Measurements from ENCODE around the gene PCDH9. TPM values are rescaled to one million over a fixed set of nuclear protein-coding genes. Genes with fewer than 3 reads are reported as not detected.

PCDH9 gene
- total RNA-seq, 1 donor from 2014 or later = 1.7 TPM

DNA sequence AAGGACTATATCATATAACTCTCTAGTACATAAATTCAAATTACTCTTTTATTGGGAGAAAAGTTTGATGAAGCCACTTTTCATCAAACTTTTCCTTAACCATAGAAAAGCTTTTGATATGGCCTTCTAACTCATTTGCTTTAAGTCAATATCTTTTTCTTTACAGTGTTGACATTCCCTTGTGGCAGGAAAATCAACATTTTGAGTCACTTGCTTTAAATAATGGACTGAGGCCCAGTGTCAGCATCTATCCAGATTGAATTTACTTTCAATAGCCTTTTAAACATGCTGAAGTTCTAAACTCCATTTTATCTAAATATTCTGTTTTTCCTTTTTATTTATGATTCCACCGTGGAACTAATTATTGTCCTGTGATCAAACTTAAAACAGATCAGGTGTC lies 62.7 kb downstream of the PCDH9 start:
- Mint-ChIP-seq H3K4me1 (ENCODE audit: low read depth) (peaks cover 12% of the 10 kb centered on the region), H3K27ac (no peak overlapping the region), H3K27me3 (no peaks in the 10 kb centered on the region), H3K4me3 (ENCODE audit: low read depth) (no peak overlapping the region), H3K36me3 (ENCODE audit: insufficient read depth) (no peaks in the 10 kb centered on the region), H3K9me3 (ENCODE audit: low read depth) (no peaks in the 10 kb centered on the region)
- no peak for DNase-seq (ENCODE audit: low spot score, unreplicated experiment)
- no peak for TF ChIP-seq CTCF (IDR thresholded peaks at IDR 0.05; ENCODE audit: unreplicated experiment)

DNA sequence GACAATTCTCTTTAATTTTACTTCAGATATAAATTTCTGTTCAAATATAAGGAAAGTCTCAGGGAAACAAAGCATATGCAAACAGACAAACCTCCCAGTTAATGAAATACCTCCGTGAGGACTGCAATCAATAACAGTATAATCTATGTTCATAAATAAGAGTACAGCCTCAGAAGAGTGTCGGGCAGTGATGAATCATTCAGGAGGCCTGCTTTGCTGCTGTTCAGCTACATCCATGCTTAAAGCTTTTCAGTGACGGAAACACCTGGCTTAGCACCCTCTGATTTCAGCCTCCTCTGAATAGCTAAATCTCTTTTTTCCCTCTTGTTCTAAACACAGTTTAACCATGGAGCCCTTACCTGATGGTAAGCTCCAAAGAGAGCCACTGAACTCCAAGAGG lies 69.0 kb downstream of the PCDH9 start:
- Mint-ChIP-seq H3K36me3 (ENCODE audit: insufficient read depth) (no peaks in the 10 kb centered on the region), H3K27ac (no peak overlapping the region), H3K9me3 (ENCODE audit: low read depth) (no peaks in the 10 kb centered on the region), H3K4me1 (ENCODE audit: low read depth) (peaks cover 4% of the 10 kb centered on the region), H3K4me3 (ENCODE audit: low read depth) (no peak overlapping the region), H3K27me3 (no peaks in the 10 kb centered on the region)
- TF ChIP-seq CTCF (IDR thresholded peaks at IDR 0.05; ENCODE audit: unreplicated experiment) = no peak
- DNase-seq (ENCODE audit: low spot score, unreplicated experiment) = no peak

GRCh38 chr13:67158903-67159302 lies 71.2 kb downstream of the PCDH9 start:
- no peak for TF ChIP-seq CTCF (IDR thresholded peaks at IDR 0.05; ENCODE audit: unreplicated experiment)
- Mint-ChIP-seq H3K36me3 (ENCODE audit: insufficient read depth) (no peaks in the 10 kb centered on the region), H3K4me3 (ENCODE audit: low read depth) (no peak overlapping the region), H3K27ac (no peak overlapping the region), H3K4me1 (ENCODE audit: low read depth) (peaks cover 4% of the 10 kb centered on the region), H3K27me3 (no peaks in the 10 kb centered on the region), H3K9me3 (ENCODE audit: low read depth) (no peaks in the 10 kb centered on the region)
- DNase-seq (ENCODE audit: low spot score, unreplicated experiment) = no peak

- Mint-ChIP-seq H3K4me1 (ENCODE audit: low read depth) (peaks cover 4% of the 10 kb centered on the region), H3K9me3 (ENCODE audit: low read depth) (no peaks in the 10 kb centered on the region), H3K4me3 (ENCODE audit: low read depth) (no peak overlapping the region), H3K27ac (no peak overlapping the region), H3K36me3 (ENCODE audit: insufficient read depth) (no peaks in the 10 kb centered on the region), H3K27me3 (no peaks in the 10 kb centered on the region)
- DNase-seq (ENCODE audit: low spot score, unreplicated experiment) = no peak
- no peak for TF ChIP-seq CTCF (IDR thresholded peaks at IDR 0.05; ENCODE audit: unreplicated experiment)
Observed at GRCh38 chr13:67156723-67157060, 73.4 kb downstream of the PCDH9 start.

GRCh38 chr13:67155898-67156722 lies 74.0 kb downstream of the PCDH9 start:
- no peak for DNase-seq (ENCODE audit: low spot score, unreplicated experiment)
- Mint-ChIP-seq H3K36me3 (ENCODE audit: insufficient read depth) (no peaks in the 10 kb centered on the region), H3K4me1 (ENCODE audit: low read depth) (peaks cover 1% of the 10 kb centered on the region), H3K27ac (no peak overlapping the region), H3K4me3 (ENCODE audit: low read depth) (no peak overlapping the region), H3K27me3 (no peaks in the 10 kb centered on the region), H3K9me3 (ENCODE audit: low read depth) (no peaks in the 10 kb centered on the region)
- no peak for TF ChIP-seq CTCF (IDR thresholded peaks at IDR 0.05; ENCODE audit: unreplicated experiment)
